Measurements from ENCODE around the gene PNKD. TPM values are rescaled to one million over a fixed set of nuclear protein-coding genes. Genes with fewer than 3 reads are reported as not detected.

PNKD gene
- total RNA-seq, 1 donor from 2014 or later, result 18.6 TPM

DNA sequence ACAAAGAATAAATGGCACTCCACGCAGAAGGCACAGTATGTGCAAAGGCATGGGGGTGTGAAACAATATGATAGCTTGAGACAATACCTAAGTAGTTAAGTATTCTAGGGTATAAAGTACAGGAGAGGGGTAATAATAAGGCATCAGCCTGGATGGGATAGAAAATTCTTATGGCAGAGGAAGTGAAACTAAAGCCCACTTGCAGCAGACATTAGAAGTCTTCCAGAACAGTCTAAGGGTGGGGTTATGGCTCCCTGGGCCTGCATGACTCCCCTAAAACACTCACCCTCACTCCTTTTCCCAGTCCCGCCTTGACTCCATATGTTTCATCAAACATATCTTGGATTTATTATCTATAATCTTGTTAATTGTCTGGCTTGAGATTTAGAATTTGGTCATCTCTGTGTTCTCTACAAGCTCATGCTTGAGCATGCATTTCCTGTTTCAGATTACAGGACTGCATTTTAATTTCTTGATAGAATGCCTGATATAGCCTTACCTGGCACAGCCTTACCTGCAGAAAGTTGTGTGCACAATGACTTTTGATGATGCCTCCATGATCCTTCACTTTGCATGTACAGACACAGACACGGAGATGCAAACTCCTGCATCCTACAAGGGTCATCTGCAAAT, 50.5 kb downstream of the PNKD start:
- no peak overlapping the region for H3K4me3 Mint-ChIP-seq
- peaks cover 17% of the 10 kb centered on the region for H3K27me3 Mint-ChIP-seq (ENCODE audit: insufficient read depth)
- H3K4me1 Mint-ChIP-seq (ENCODE audit: low read depth), result peaks cover 44% of the 10 kb centered on the region
- intact Hi-C loops (cut with micrococcal nuclease), result no loop called here
- DNase-seq (ENCODE audit: low spot score), result no peak
- no peak overlapping the region for H3K27ac Mint-ChIP-seq
- H3K36me3 Mint-ChIP-seq (ENCODE audit: low read depth), result peaks cover 7% of the 10 kb centered on the region
- no peaks in the 10 kb centered on the region for H3K9me3 Mint-ChIP-seq

DNA sequence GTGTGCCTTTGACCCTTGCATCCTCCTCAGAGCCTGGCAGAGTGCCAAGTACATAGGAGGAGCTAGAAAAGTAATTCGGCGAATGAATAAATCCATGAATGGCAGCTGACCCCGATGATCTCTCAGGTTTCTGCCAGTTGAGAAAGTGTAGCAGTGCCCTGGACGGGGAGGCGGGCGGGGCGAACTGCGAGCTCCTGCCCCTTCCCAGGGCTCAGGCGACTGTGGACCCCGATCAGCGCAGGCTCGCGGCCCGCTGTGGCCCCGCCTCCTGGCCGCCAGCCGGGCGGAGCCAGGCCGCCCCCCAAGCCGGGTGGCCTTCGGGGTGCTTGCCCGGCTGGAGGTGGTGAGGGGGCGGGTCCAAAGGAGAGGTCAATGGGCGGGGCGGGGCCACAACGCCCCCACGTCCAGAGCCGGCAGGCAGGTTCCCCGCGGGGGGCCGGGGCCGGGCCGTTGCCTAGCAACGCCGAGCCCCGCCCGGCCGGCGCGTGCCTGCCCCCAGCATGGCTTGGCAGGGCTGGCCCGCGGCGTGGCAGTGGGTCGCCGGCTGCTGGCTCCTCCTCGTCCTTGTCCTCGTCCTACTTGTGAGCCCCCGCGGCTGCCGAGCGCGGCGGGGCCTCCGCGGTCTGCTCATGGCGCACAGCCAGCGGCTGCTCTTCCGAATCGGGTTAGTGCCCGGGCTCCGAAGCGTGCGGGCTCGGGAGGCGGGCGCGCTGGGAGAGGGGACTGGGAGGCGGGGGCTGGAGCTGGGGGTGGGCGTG, 52.6 kb downstream of the PNKD start:
- Mint-ChIP-seq H3K4me3 (peak overlapping the region; percentile 84), H3K4me1 (ENCODE audit: low read depth) (peaks cover 22% of the 10 kb centered on the region), H3K9me3 (no peaks in the 10 kb centered on the region), H3K27me3 (ENCODE audit: insufficient read depth) (peaks cover 20% of the 10 kb centered on the region), H3K36me3 (ENCODE audit: low read depth) (no peaks in the 10 kb centered on the region), H3K27ac (no peak overlapping the region)
- intact Hi-C loops (cut with micrococcal nuclease), result loop anchor here (2.0 kb wide), 3 partner anchors 34 to 74 kb away; no protein-coding TSS in a partner anchor
- peak; percentile 28 for DNase-seq (ENCODE audit: low spot score)

DNA sequence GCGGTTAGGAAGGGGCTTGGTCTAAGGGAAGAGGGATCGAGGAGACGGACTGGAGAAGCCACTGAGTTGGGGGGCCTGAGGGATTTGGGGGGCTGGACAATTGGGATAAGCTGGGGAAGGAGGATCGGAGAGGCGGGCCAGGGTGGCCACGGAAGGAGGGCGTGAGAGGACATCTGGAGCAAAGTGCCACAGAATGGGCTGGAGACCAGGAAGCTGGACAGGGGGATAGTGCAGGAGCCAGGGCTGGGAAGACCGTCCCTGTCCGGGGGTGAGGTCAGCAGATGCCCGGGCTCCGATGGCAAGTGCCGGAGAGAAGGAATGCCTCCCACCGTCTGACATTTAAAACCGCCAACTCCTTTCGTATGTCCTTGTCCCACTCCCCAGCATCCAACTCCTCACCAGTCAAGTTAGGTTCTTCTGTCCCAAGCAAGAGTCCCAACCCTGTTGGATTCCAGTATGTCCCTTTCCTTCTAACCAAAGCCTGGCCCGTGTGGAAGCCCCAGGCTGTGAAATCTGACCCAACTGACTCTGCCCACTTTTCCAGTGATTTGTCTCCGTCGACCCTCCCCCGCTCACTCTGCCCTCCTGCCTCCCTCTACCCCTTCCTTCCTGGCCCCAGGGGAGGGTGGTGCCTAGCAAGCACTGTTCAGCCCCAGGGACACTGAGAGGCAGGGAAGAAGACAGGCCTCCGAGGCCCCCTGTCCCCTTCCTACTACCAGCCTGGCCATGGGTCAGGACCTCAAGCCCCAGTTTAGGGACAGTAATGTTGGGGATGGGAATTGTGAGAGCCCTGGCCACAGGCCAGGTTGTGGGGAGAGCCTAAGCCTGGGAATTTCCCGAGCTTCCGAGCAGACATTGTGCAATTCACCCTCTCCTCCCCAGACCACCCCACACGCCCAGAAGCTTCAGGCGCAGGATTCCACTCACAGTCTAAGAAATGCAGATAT, 53.5 kb downstream of the PNKD start:
- Mint-ChIP-seq H3K27me3 (ENCODE audit: insufficient read depth) (peaks cover 20% of the 10 kb centered on the region), H3K9me3 (no peaks in the 10 kb centered on the region), H3K4me1 (ENCODE audit: low read depth) (peaks cover 22% of the 10 kb centered on the region), H3K4me3 (peak overlapping the region; percentile 84), H3K36me3 (ENCODE audit: low read depth) (no peaks in the 10 kb centered on the region), H3K27ac (no peak overlapping the region)
- intact Hi-C loops (cut with micrococcal nuclease), result loop anchor here (2.0 kb wide), 3 partner anchors 35 to 73 kb away; no protein-coding TSS in a partner anchor
- no peak for DNase-seq (ENCODE audit: low spot score)

DNA sequence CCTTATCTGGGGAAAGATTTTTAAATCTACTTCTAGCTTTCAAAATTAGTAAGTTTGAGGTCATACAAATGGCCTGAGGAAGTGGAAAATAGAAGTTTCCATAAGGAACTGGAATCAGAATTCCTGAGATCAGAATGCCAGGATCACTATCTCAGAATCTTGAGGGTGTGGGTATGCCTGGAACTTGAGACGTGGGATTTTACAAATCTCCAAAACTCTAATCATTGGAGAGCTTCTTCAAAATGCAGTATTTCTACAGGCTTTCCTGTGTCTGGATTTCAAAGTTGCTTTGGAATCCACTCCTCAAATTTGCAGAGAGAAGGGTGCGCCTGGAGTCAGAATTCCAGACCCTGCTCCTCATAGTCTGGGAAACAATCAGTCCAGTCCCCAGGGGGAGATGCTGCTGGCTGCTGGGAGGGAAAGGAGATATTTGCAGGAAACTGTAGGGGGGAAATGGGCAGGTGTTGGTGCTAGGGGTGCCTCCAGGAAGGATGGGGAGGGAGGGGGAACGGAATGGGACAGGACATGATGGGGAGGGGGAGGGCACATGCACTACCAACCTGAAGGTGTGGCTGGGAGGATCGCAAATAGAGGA, 55.3 kb downstream of the PNKD start:
- Mint-ChIP-seq H3K27me3 (ENCODE audit: insufficient read depth) (peaks cover 20% of the 10 kb centered on the region), H3K9me3 (no peaks in the 10 kb centered on the region), H3K27ac (no peak overlapping the region), H3K36me3 (ENCODE audit: low read depth) (no peaks in the 10 kb centered on the region), H3K4me3 (no peak overlapping the region), H3K4me1 (ENCODE audit: low read depth) (peaks cover 19% of the 10 kb centered on the region)
- intact Hi-C loops (cut with micrococcal nuclease), result no loop called here
- DNase-seq (ENCODE audit: low spot score), result no peak

DNA sequence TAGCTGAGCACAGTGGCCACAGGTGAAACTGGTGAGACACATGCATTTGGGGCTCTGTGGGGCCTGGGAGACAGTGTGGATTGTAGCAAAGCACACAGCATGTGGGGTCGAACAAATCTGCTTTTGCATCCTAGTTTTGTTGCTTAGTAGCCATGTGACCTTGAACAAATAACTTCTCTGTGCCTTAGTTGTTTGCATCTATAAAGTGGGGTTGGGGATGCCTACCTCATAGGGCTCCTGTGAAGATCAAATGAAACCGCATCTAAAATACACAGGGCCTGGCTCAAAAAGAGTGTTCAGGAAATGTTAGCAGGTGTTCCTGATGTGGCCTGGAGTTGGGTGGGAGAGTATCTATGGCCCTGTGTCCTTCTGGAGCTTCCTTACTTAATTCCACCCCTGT, 56.0 kb downstream of the PNKD start:
- intact Hi-C loops (cut with micrococcal nuclease), result no loop called here

DNA sequence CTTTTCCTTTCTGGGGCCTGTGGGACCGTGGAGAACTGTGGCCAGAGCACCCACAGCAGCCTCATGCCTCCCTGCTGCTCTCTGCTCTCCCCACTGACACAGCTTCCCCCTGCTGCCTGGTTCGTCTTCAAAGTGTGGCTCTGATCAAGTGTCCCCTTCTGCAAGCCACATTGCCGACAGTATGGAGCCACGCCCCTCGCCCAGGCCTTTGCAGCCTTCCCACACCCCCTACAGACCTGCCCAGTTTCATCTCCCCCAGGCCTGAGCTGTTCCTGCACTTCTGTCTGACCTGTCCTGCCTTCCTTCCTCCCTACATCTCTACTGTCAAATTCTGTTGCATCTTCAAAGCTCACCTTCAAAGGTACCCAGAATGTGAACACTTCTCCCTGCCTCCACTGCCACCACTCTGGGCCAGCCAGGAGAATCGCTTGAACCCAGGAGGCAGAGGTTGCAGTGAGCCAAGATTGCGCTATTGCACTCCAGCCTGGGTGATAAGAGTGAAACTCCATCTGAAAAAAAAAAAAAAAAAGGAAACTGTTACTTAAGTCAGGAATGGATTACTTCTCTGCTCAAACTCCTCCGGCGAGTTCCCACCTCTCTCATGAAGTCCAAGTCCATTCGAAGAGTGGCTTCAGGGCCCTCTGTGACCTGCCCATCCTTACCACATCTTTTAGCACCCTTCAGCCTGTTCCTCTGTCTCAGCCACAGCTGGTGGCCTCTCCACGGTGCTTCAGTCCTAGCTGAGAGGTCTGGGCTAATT, 57.3 kb downstream of the PNKD start:
- peaks cover 10% of the 10 kb centered on the region for H3K4me1 Mint-ChIP-seq (ENCODE audit: low read depth)
- no peak overlapping the region for H3K4me3 Mint-ChIP-seq
- H3K9me3 Mint-ChIP-seq, result no peaks in the 10 kb centered on the region
- H3K27ac Mint-ChIP-seq, result no peak overlapping the region
- H3K36me3 Mint-ChIP-seq (ENCODE audit: low read depth), result no peaks in the 10 kb centered on the region
- no peak for DNase-seq (ENCODE audit: low spot score)
- H3K27me3 Mint-ChIP-seq (ENCODE audit: insufficient read depth), result peaks cover 18% of the 10 kb centered on the region
- intact Hi-C loops (cut with micrococcal nuclease), result no loop called here

More for the DNA sequence above, 56.0 kb downstream of the PNKD start:
- Mint-ChIP-seq H3K27ac (no peak overlapping the region), H3K9me3 (no peaks in the 10 kb centered on the region), H3K27me3 (ENCODE audit: insufficient read depth) (peaks cover 19% of the 10 kb centered on the region), H3K4me1 (ENCODE audit: low read depth) (peaks cover 13% of the 10 kb centered on the region), H3K36me3 (ENCODE audit: low read depth) (no peaks in the 10 kb centered on the region), H3K4me3 (no peak overlapping the region)
- no peak for DNase-seq (ENCODE audit: low spot score)

DNA sequence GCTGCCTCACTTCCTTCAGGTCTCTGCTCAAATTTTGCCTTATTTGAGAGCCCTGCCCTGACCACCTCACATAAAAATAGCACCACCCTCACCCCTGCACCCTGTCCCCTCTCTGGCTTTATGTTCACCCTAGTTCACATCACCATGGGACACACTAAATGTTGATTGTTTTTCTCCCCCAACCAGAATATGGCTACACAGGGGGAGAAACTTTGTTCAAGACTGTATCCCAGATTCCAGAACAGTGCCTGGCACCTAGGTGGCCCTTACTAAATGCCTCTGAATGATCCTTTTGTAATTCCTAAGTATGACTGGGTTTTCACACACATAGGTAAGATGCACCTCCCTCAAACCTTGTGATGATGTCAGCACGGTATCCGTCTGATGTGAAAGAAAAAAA, 58.0 kb downstream of the PNKD start:
- no peak overlapping the region for H3K4me3 Mint-ChIP-seq

DNA sequence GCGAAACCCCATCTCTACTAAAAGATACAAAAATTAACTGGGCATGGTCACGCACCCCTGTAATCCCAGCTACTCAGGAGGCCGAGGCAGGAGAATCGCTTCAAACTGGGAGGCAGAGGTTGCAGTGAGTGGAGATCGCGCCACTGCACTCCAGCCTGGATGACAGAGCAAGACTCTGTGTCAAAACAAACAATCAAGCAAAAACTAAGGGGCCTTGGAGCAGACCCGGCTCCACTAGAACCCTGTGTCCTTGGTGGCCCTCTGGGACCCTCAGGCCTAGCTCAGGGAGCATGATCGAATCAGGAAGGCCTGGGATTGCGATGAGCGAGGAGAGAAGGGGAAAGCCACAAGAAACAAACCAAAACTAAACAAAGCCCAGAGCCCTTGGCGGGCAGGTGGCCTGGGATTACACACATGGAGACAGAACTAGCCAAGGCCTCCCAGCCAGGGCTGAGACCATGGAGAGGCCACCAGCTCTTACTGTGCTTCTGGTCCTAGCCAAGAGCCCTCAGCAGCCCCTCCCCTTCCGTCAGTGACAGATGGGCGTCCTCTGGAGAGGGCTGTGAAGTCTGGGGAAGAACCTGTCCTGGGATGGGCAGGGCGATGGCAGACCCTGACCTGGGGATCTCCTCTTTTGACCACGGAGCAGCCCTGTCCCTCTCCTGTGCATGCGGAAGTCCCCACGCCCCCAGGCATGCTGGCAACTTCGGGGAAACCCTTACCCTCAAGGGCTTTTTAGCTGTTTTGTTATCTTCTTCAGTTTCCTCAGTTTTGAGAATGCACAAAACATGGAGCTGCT, 58.9 kb downstream of the PNKD start:
- no peaks in the 10 kb centered on the region for H3K4me1 Mint-ChIP-seq (ENCODE audit: low read depth)
- no peak for DNase-seq (ENCODE audit: low spot score)
- no peaks in the 10 kb centered on the region for H3K36me3 Mint-ChIP-seq (ENCODE audit: low read depth)
- intact Hi-C loops (cut with micrococcal nuclease), result no loop called here
- peaks cover 9% of the 10 kb centered on the region for H3K27me3 Mint-ChIP-seq (ENCODE audit: insufficient read depth)
- no peak overlapping the region for H3K4me3 Mint-ChIP-seq
- H3K9me3 Mint-ChIP-seq, result no peaks in the 10 kb centered on the region
- H3K27ac Mint-ChIP-seq, result no peak overlapping the region

More for the DNA sequence above, 58.0 kb downstream of the PNKD start:
- Mint-ChIP-seq H3K4me1 (ENCODE audit: low read depth) (peaks cover 9% of the 10 kb centered on the region), H3K27ac (no peak overlapping the region), H3K9me3 (no peaks in the 10 kb centered on the region), H3K36me3 (ENCODE audit: low read depth) (no peaks in the 10 kb centered on the region), H3K27me3 (ENCODE audit: insufficient read depth) (peaks cover 18% of the 10 kb centered on the region)
- intact Hi-C loops (cut with micrococcal nuclease), result no loop called here
- DNase-seq (ENCODE audit: low spot score), result no peak

DNA sequence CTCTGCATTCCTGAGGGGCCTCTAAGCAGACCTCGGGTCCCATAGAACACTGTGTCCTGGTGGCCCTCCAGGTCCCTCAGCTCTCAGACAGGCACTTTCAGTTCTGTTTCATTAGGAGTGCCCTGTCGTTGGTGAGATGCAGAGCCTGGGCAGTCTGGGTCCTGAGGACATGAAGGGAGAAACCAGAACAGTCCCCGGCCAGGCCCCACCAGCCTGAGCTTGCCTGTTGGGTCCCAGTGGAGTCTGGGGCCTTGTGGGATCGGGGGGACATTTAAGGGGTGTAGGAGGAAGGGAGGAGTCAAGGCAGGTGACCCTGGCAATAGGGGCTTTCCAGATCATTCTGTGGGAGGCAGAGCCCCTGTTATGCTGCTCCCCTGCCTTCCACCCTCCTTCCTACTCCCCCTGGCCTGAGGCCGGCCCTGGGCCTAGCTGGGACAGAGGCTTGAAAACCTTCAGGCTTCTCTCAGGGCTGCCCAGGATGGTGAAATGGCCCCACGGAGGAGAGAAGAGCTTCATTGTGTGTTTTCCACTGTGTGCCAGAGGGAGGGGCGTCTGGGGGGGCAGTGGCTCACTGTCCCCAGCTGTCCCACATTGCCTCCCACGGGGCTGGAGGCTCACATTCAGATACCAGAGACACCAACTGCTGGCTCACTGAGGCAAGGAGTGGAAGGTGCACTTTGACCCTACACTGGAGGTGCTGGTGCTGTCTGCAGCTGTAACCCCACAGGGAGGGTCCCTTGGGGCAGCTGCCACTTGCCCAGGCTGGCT, 59.7 kb downstream of the PNKD start:
- no peak overlapping the region for H3K27ac Mint-ChIP-seq
- intact Hi-C loops (cut with micrococcal nuclease), result no loop called here
- no peak overlapping the region for H3K4me3 Mint-ChIP-seq
- H3K9me3 Mint-ChIP-seq, result no peaks in the 10 kb centered on the region
- no peak for DNase-seq (ENCODE audit: low spot score)
- H3K36me3 Mint-ChIP-seq (ENCODE audit: low read depth), result no peaks in the 10 kb centered on the region
- H3K27me3 Mint-ChIP-seq (ENCODE audit: insufficient read depth), result peaks cover 5% of the 10 kb centered on the region
- H3K4me1 Mint-ChIP-seq (ENCODE audit: low read depth), result no peaks in the 10 kb centered on the region

DNA sequence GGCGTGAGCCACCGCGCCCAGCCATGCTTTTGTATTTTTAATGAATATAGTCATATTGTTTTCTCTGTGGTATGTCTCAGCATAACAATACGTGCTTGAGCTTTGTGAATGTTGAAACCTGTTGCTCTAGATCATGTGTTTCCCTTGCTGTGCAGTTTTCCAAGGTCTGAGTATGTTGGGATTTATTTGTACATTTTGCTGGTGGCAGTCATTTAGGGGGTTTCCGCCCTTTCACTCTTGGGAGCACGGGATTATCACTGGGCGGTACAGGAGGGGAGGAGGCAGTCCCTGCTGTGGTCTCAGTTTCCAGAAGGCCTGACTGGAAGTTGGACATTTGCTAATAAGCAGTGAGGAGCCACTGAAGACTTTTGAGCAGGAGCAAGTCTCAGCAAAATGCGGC, 61.4 kb downstream of the PNKD start:
- Mint-ChIP-seq H3K36me3 (ENCODE audit: low read depth) (no peaks in the 10 kb centered on the region), H3K4me3 (no peak overlapping the region), H3K9me3 (no peaks in the 10 kb centered on the region), H3K27ac (no peak overlapping the region), H3K27me3 (ENCODE audit: insufficient read depth) (no peaks in the 10 kb centered on the region), H3K4me1 (ENCODE audit: low read depth) (no peaks in the 10 kb centered on the region)
- intact Hi-C loops (cut with micrococcal nuclease), result no loop called here
- DNase-seq (ENCODE audit: low spot score), result no peak

DNA sequence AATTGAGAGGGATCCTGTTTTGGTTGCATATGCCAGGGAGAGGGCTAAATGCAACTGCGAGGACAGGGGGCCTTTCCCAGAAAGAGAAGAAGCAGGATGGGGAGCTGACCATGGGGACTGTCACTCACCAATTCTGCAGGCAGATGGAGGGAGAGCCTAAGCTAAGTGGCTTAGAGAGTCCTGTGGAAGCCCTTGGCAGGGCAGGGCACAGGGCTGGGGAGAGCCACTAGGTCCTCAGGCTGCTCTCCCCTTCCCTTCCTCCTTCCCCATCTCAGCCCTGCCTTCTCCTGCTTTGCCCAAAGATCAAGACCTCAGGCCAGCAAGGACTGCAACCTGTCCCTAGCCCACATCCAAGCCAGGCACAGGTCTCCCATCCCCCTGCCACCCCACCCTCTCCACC, 62.0 kb downstream of the PNKD start:
- H3K27ac Mint-ChIP-seq, result no peak overlapping the region
- H3K36me3 Mint-ChIP-seq (ENCODE audit: low read depth), result no peaks in the 10 kb centered on the region
- no peak for DNase-seq (ENCODE audit: low spot score)
- intact Hi-C loops (cut with micrococcal nuclease), result no loop called here
- H3K9me3 Mint-ChIP-seq, result no peaks in the 10 kb centered on the region
- H3K27me3 Mint-ChIP-seq (ENCODE audit: insufficient read depth), result no peaks in the 10 kb centered on the region
- no peaks in the 10 kb centered on the region for H3K4me1 Mint-ChIP-seq (ENCODE audit: low read depth)
- no peak overlapping the region for H3K4me3 Mint-ChIP-seq
